Karpas-422 (cell line): ENCODE results near the gene TOP2B. TPM values are rescaled to one million over a fixed set of nuclear protein-coding genes. Genes with fewer than 3 reads are reported as not detected.

ENCODE experiments used
- DNase-seq: peaks from one replicate; pipeline ENCODE4 v3.0.0-alpha.2; 2015
- H2AFZ ChIP-seq: fragments of 200-600 bp; sonication (generic); 2 replicates; pipeline ENCODE4 v1.6.1; 2014; ENCODE audit warnings: antibody characterized with exemption, low read length, mixed read lengths
- H3K27ac ChIP-seq: fragments of 200-600 bp; sonication (generic); 2 replicates; pipeline ENCODE4 v1.5.1; 2014; ENCODE audit warnings: mild to moderate bottlenecking, low read length, moderate library complexity
- H3K27me3 ChIP-seq: fragments of 200-600 bp; sonication (generic); 2 replicates; pipeline ENCODE4 v1.6.1; 2014; ENCODE audit warnings: low read length, mixed read lengths
- H3K36me3 ChIP-seq: fragments of 200-600 bp; sonication (generic); 2 replicates; pipeline ENCODE4 v1.6.1; 2014; ENCODE audit warnings: low read length, mixed read lengths; ENCODE audit not compliant: insufficient read depth
- H3K4me1 ChIP-seq: fragments of 200-600 bp; sonication (generic); 2 replicates; pipeline ENCODE4 v1.6.1; 2014; ENCODE audit warnings: mild to moderate bottlenecking, low read length, mixed read lengths
- H3K4me2 ChIP-seq: fragments of 200-600 bp; sonication (generic); 2 replicates; pipeline ENCODE4 v1.6.1; 2014; ENCODE audit warnings: low read length, low read depth, mild to moderate bottlenecking; ENCODE audit not compliant: poor library complexity, severe bottlenecking
- H3K4me3 ChIP-seq: fragments of 200-600 bp; sonication (generic); 2 replicates; pipeline ENCODE4 v1.5.1; 2014; ENCODE audit warnings: mild to moderate bottlenecking, antibody characterized with exemption, low read length, mixed read lengths
- H3K79me2 ChIP-seq: fragments of 200-600 bp; sonication (generic); 2 replicates; pipeline ENCODE4 v1.6.1; 2014; ENCODE audit warnings: mild to moderate bottlenecking, low read length, mixed read lengths
- H3K9ac ChIP-seq: fragments of 200-600 bp; sonication (generic); 2 replicates; pipeline ENCODE4 v1.6.0; 2014; ENCODE audit warnings: low read length
- H3K9me2 ChIP-seq: fragments of 200-600 bp; sonication (generic), shearing (Covaris generic); replicated peaks from 2 replicates; pipeline ENCODE4 v1.6.0; 2014; ENCODE audit warnings: mild to moderate bottlenecking, low read length, moderate library complexity; ENCODE audit not compliant: insufficient read depth
- H3K9me3 ChIP-seq: fragments of 300-700, 200-600 bp; sonication (generic); 2 replicates; pipeline ENCODE4 v1.6.1; 2014; ENCODE audit warnings: low read length, mixed read lengths
- H4K20me1 ChIP-seq: fragments of 200-600 bp; sonication (generic); 2 replicates; pipeline ENCODE4 v1.6.1; 2014; ENCODE audit warnings: mild to moderate bottlenecking, antibody characterized with exemption, low read length, low read depth; ENCODE audit not compliant: insufficient read depth
- small RNA-seq: library from RNA; depleted of rRNA; stranded (forward); fragments of <200 nt; gene quantifications from one replicate; pipeline ENCODE3, GENCODE V24; 2014
- total RNA-seq: library from RNA; depleted of rRNA; stranded (reverse); fragments of >200 nt; shearing (Covaris generic); gene quantifications from 2 replicates; pipeline ENCODE4 v1.2.3, GENCODE V29; 2014; ENCODE audit warnings: low replicate concordance; rRNA removed

Gene TOP2B
- total RNA-seq, 1 experiment from 2014 or later: 155 TPM

- H3K4me1 ChIP-seq: no peaks in the 10 kb centered on the region
- no peak overlapping the region for H3K27ac ChIP-seq
- H4K20me1 ChIP-seq: no peaks in the 10 kb centered on the region
- no peak overlapping the region for H2AFZ ChIP-seq
- no peak overlapping the region for H3K4me2 ChIP-seq
- H3K9ac ChIP-seq: no peak overlapping the region
- H3K4me3 ChIP-seq: no peak overlapping the region
- H3K36me3 ChIP-seq: no peaks in the 10 kb centered on the region
- H3K27me3 ChIP-seq: no peaks in the 10 kb centered on the region
- DNase-seq: no peak
- no peaks in the 10 kb centered on the region for H3K9me3 ChIP-seq
- no peaks in the 10 kb centered on the region for H3K79me2 ChIP-seq
- no peaks in the 10 kb centered on the region for H3K9me2 ChIP-seq
These were observed 108.8 kb downstream of the TOP2B start for GRCh38 chr3:25555695-25556437.

GRCh38 chr3:25554376-25554775 is 110.3 kb downstream of the TOP2B start:
- H3K36me3 ChIP-seq: no peaks in the 10 kb centered on the region
- no peak overlapping the region for H3K9ac ChIP-seq
- no peak overlapping the region for H3K4me3 ChIP-seq
- no peaks in the 10 kb centered on the region for H3K9me2 ChIP-seq
- no peaks in the 10 kb centered on the region for H3K27me3 ChIP-seq
- no peaks in the 10 kb centered on the region for H3K79me2 ChIP-seq
- H2AFZ ChIP-seq: no peak overlapping the region
- DNase-seq: no peak
- no peaks in the 10 kb centered on the region for H3K9me3 ChIP-seq
- no peak overlapping the region for H3K4me2 ChIP-seq
- H3K4me1 ChIP-seq: no peaks in the 10 kb centered on the region
- no peak overlapping the region for H3K27ac ChIP-seq
- no peaks in the 10 kb centered on the region for H4K20me1 ChIP-seq

- no peak for DNase-seq
- H3K4me1 ChIP-seq: no peaks in the 10 kb centered on the region
- no peak overlapping the region for H3K4me2 ChIP-seq
- no peak overlapping the region for H2AFZ ChIP-seq
- no peaks in the 10 kb centered on the region for H4K20me1 ChIP-seq
- H3K36me3 ChIP-seq: no peaks in the 10 kb centered on the region
- H3K4me3 ChIP-seq: no peak overlapping the region
- no peak overlapping the region for H3K9ac ChIP-seq
- H3K79me2 ChIP-seq: no peaks in the 10 kb centered on the region
- no peaks in the 10 kb centered on the region for H3K27me3 ChIP-seq
- no peaks in the 10 kb centered on the region for H3K9me2 ChIP-seq
- no peaks in the 10 kb centered on the region for H3K9me3 ChIP-seq
- H3K27ac ChIP-seq: no peak overlapping the region
These were observed 112.5 kb downstream of the TOP2B start for GRCh38 chr3:25552251-25552650.

GRCh38 chr3:25548836-25549235 is 115.9 kb downstream of the TOP2B start:
- Histone ChIP-seq H3K4me2 (no peak overlapping the region), H3K4me3 (no peak overlapping the region), H3K79me2 (no peaks in the 10 kb centered on the region), H3K36me3 (no peaks in the 10 kb centered on the region), H3K9me2 (no peaks in the 10 kb centered on the region), H3K4me1 (no peaks in the 10 kb centered on the region), H3K9me3 (no peaks in the 10 kb centered on the region), H4K20me1 (no peaks in the 10 kb centered on the region), H2AFZ (no peak overlapping the region), H3K27me3 (no peaks in the 10 kb centered on the region), H3K9ac (no peak overlapping the region), H3K27ac (no peak overlapping the region)
- DNase-seq: no peak

GRCh38 chr3:25547943-25548674 is 116.6 kb downstream of the TOP2B start:
- H3K4me3 ChIP-seq: no peak overlapping the region
- no peaks in the 10 kb centered on the region for H3K79me2 ChIP-seq
- no peak for DNase-seq
- no peaks in the 10 kb centered on the region for H3K36me3 ChIP-seq
- no peak overlapping the region for H2AFZ ChIP-seq
- no peak overlapping the region for H3K4me2 ChIP-seq
- H3K4me1 ChIP-seq: no peaks in the 10 kb centered on the region
- H3K9me2 ChIP-seq: no peaks in the 10 kb centered on the region
- no peaks in the 10 kb centered on the region for H3K27me3 ChIP-seq
- no peak overlapping the region for H3K9ac ChIP-seq
- H3K9me3 ChIP-seq: no peaks in the 10 kb centered on the region
- H4K20me1 ChIP-seq: no peaks in the 10 kb centered on the region
- no peak overlapping the region for H3K27ac ChIP-seq

Small RNAs within 50 kb of the gene (small RNA-seq; reads per million reads assigned to genes)
- not detected for gene CRIP1P2
- gene RF01161: 7.4 reads per million, percentile 87 among the genes with 10 or more reads in this experiment
- gene RF02271: not detected

Other genes starting within 250 kb of the TOP2B start
- not detected in 2 replicates for gene RARB, start 236.6 kb downstream of the TOP2B start, total RNA-seq
- gene NGLY1, start 118.5 kb upstream of the TOP2B start, total RNA-seq: 59.2 and 78.8 TPM in 2 replicates
- 15.4 and 15.7 TPM in 2 replicates for gene OXSM, start 125.2 kb upstream of the TOP2B start, total RNA-seq